Thyroid gland (tissue), 4 donors: ENCODE results near the gene MFAP5.

Experiments used
- CTCF ChIP-seq, 6 experiments: fragments of 200-600 bp in 3 of 6; fragments of 450-650 bp in 3 of 6; sonication (generic) in 3 of 6; IDR thresholded peaks; one replicate each; pipeline ENCODE4 v1.5.1; 2016 to 2019; ENCODE audit warnings: antibody characterized with exemption in 6 of 6, mild to moderate bottlenecking in 2 of 6, inconsistent platforms in 1 of 6, moderate library complexity in 1 of 6
- POLR2A ChIP-seq, 2 donors: fragments of 450-650 bp; IDR thresholded peaks; one replicate each; pipeline ENCODE4 v1.6.1; 2017; ENCODE audit warnings: antibody characterized with exemption in 2 of 2, mild to moderate bottlenecking in 2 of 2, moderate library complexity in 1 of 2

DNA sequence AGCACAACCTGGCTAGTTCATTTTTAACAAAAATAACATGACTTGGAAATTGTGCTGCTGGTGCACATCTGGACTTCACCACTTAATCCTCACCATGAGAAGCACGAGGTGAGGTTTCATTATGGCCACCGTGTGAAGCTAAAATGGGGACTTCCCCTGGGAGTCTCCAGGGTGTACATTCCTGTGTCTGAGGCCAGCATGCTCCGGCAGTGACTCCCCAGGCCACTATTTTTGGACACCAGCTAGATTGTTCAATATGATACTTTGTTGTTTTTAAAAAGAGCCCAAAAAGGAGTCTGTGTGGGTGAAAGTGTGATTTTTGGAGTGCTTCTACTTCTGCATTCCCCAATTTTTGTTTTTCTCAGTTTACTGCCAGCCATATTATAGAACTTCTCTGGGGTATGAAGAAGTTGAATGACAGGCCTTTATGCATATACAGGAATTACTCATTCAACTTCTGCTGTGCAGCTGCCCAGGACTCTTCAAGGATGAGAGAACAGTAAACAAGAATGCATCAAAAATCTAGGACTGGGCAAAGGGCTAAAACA lies 33.1 kb downstream of the MFAP5 start:
- TF ChIP-seq POLR2A (IDR thresholded peaks at IDR 0.05): no peak
- no peak for TF ChIP-seq CTCF (IDR thresholded peaks at IDR 0.05)
